Tibial nerve (tissue), 4 donors: Measurements from ENCODE around the gene ZFHX2. TPM values are rescaled to one million over a fixed set of nuclear protein-coding genes. Genes with fewer than 3 reads are reported as not detected.
A peak's percentile ranks its signal among the peaks of the same experiment; 100 is the strongest.

Source experiments
- DNase-seq, 2 donors: peaks; one replicate each; pipeline ENCODE4 v3.0.0-alpha.2; 2019; ENCODE audit warnings: low spot score in 2 of 2
- H3K27ac ChIP-seq, 4 donors: fragments of 200-600 bp; sonication (generic) in 3 of 4; one replicate each; pipeline ENCODE4 v1.5.1; 2017 to 2019; ENCODE audit warnings: mild to moderate bottlenecking in 1 of 4
- H3K27me3 ChIP-seq, 2 donors: fragments of 200-600 bp; sonication (generic) in 1 of 2; one replicate each; pipeline versions ENCODE4 v1.5.1 to v1.6.0; 2017 to 2019
- H3K36me3 ChIP-seq, 3 donors: fragments of 200-600 bp; sonication (generic); one replicate each; pipeline ENCODE4 v1.5.1; 2018 to 2019
- H3K4me1 ChIP-seq, 4 donors: fragments of 200-600 bp; sonication (generic) in 3 of 4; one replicate each; pipeline ENCODE4 v1.5.1; 2017 to 2019
- H3K4me3 ChIP-seq, 4 donors: fragments of 200-600 bp; sonication (generic) in 3 of 4; one replicate each; pipeline ENCODE4 v1.5.1; 2017 to 2019; ENCODE audit warnings: mild to moderate bottlenecking in 1 of 4, moderate library complexity in 1 of 4
- H3K9me3 ChIP-seq, 4 donors: fragments of 200-600 bp; sonication (generic) in 3 of 4; one replicate each; pipeline ENCODE4 v1.5.1; 2017 to 2019
- EP300 ChIP-seq, 2 donors: sonication (generic); formaldehyde crosslinking; IDR thresholded peaks; one replicate each; pipeline ENCODE4 v1.6.1; 2017; ENCODE audit warnings: antibody characterized with exemption in 2 of 2, mild to moderate bottlenecking in 1 of 2
- POLR2A ChIP-seq, 2 donors: fragments of 450-650 bp; IDR thresholded peaks; one replicate each; pipeline ENCODE4 v1.6.1; 2017; ENCODE audit warnings: antibody characterized with exemption in 2 of 2, mild to moderate bottlenecking in 2 of 2, moderate library complexity in 2 of 2
- WGBS, 2 donors: methylation state at CpG; one replicate each; pipeline ENCODE4 v1.1.5; 2018; 5-methylcytosine and 5-hydroxymethylcytosine counted together
- total RNA-seq, 4 donors: library from RNA; depleted of rRNA; stranded (reverse); fragments of >200 nt; gene quantifications; one replicate each; pipeline ENCODE4 v1.1.0, GENCODE V29; 2016
- TF ChIP-seq, protein P1 (sequence below), 5 experiments: fragments of 200-600 bp in 3 of 5; fragments of 450-650 bp in 2 of 5; sonication (generic) in 3 of 5; IDR thresholded peaks; one replicate each; pipeline ENCODE4 v1.5.1; 2016 to 2019; ENCODE audit warnings: antibody characterized with exemption in 5 of 5, mild to moderate bottlenecking in 3 of 5, moderate library complexity in 2 of 5

ZFHX2 gene
- total RNA-seq, 4 donors from 2014 or later, result 2.1 to 3.9 (median 2.6) TPM

DNA sequence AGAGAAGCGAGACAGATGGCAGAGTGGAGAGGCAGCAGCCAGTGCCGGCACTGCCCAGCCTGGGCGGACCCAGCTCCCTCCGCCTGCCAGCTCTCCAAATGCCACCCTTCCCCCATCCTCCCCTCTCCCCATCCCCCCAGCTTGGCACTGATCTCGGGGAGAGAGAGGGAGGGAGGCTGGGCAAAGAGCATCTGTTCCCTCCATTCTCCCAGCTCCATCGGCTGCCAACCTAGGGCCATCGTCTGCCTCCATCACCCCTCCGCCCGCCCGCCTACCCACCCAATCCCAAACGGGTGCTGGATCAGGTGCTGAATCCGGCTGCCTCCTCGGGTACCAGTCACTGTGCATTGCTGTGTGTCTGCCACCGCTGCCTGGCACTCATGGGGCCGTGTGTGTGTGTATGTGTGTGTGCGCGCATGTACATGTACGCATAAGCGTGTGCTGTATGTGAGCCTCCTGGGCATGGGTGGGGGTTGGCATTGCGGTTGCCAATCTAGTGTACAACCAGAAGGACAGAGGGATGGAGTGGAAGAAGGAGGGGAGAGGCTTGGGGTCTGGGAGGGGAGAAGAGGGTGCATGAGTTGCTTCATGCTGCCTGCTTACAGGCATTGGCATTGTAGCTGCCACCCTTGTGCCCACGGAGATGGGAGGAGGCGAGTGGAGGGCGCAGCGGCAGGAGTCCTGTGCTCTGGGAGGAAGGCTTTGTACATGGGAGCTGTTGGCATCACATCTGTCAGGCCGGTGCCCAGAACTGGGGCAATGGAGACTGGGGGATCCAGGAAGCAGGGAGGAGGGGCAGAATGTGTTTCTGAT lies 38.4 kb downstream of the ZFHX2 start:
- peaks cover 0 to 9% (median 0%) of the 10 kb centered on the region in 3 donors for H3K36me3 ChIP-seq
- no peaks in the 10 kb centered on the region for H3K27me3 ChIP-seq
- H3K4me3 ChIP-seq, result no peak overlapping the region
- H3K27ac ChIP-seq, result no peak overlapping the region
- TF ChIP-seq EP300 (IDR thresholded peaks at IDR 0.05), result no peak
- TF ChIP-seq POLR2A (IDR thresholded peaks at IDR 0.05), result no peak
- TF ChIP-seq, protein P1, sequence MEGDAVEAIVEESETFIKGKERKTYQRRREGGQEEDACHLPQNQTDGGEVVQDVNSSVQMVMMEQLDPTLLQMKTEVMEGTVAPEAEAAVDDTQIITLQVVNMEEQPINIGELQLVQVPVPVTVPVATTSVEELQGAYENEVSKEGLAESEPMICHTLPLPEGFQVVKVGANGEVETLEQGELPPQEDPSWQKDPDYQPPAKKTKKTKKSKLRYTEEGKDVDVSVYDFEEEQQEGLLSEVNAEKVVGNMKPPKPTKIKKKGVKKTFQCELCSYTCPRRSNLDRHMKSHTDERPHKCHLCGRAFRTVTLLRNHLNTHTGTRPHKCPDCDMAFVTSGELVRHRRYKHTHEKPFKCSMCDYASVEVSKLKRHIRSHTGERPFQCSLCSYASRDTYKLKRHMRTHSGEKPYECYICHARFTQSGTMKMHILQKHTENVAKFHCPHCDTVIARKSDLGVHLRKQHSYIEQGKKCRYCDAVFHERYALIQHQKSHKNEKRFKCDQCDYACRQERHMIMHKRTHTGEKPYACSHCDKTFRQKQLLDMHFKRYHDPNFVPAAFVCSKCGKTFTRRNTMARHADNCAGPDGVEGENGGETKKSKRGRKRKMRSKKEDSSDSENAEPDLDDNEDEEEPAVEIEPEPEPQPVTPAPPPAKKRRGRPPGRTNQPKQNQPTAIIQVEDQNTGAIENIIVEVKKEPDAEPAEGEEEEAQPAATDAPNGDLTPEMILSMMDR (IDR thresholded peaks at IDR 0.05), result no peak
- 70 to 78% methylated on average over 25 of the region's 25 CpGs for WGBS, 2 donors
- peaks cover 0 to 3% (median 0%) of the 10 kb centered on the region in 4 donors for H3K4me1 ChIP-seq
- no peak for DNase-seq
- H3K9me3 ChIP-seq, result no peaks in the 10 kb centered on the region

DNA sequence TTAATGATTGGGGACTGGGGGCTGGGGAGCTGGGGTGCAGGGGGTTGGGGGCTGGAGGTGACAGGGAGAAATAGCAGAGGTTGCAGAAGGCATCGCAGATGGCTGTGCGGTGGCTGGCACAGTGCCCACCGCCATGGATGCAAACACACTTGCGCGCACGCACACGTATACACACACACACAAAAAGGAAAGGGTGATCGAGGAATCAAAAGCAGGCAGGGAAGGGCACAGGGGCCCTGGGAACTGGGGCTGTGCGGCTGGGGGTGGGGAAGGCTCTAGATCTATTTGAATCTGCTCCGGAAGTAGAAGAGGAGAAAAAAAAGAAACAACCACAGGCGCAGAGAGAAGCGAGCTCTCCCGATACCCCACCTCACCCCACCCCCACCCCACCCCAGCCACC lies 39.4 kb downstream of the ZFHX2 start:
- Histone ChIP-seq H3K27ac (no peak overlapping the region), H3K4me3 (peak overlapping the region in 2 of 4 donors; percentile 18 to 24)

DNA sequence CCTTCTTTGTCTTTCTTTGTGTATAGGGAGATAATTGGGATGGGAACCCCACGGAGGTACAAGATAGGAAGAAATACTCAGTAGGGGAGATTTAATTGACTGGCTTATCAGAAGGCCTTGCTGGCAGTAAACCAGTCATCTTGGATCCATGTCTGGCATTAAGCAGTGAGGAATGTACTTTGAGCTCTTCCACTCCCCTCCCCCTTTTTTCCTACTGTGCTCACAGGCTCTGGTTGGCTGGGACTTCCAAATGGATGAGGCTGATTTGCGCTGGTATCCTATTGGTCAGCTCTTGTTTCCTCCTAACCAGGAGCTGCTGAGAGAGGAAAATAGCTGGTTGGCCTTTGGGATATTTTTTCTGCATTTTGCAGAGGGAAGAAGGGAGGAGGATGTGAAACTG lies 57.3 kb downstream of the ZFHX2 start:
- H3K4me1 ChIP-seq, result no peaks in the 10 kb centered on the region
- 52 to 53% methylated on average over 2 of the region's 2 CpGs for WGBS, 2 donors

More for the DNA sequence above, 39.4 kb downstream of the ZFHX2 start:
- H3K36me3 ChIP-seq, result peaks cover 0 to 9% (median 0%) of the 10 kb centered on the region in 3 donors
- WGBS, 2 donors, result 34 to 46% methylated on average over 13 of the region's 13 CpGs
- H3K9me3 ChIP-seq, result no peaks in the 10 kb centered on the region
- peaks cover 0 to 3% (median 0%) of the 10 kb centered on the region in 4 donors for H3K4me1 ChIP-seq
- no peak for DNase-seq
- no peaks in the 10 kb centered on the region for H3K27me3 ChIP-seq
- TF ChIP-seq EP300 (IDR thresholded peaks at IDR 0.05), result no peak

DNA sequence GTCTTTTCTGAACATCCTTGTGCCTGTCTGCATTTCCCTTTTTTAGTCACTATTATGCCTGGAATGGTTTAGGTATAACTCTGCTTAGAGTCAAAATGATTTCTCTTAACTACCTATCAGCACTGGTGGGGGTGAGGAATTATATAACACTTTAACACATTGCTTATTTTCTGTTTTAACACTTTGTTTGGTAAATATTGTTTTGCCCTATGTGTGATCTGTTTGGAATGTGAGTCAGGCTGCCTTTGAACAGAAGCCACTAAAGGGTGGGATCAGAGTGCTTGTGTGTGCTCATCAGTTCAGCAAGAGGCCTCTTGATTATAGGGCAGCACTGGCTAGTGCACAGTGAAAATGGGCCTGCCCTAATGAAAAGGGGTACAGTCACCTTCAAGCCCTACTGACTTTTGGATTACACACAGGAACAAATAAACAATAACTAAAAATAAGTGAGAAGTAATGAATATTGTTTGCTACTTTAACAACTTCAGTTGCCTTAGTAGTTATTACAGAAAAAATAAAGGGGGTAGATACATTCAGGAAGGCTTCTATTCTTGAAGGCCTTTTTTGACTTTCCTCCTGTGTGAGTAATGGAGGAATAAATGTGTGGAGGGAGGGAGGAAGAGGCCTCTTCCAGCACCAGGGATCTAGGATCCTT lies 58.8 kb downstream of the ZFHX2 start:
- peaks cover 0 to 3% (median 0%) of the 10 kb centered on the region in 3 donors for H3K36me3 ChIP-seq
- no peaks in the 10 kb centered on the region for H3K9me3 ChIP-seq
- no peaks in the 10 kb centered on the region for H3K27me3 ChIP-seq
- no peaks in the 10 kb centered on the region for H3K4me1 ChIP-seq
- H3K4me3 ChIP-seq, result no peak overlapping the region
- no peak overlapping the region for H3K27ac ChIP-seq
- DNase-seq, result no peak
- TF ChIP-seq EP300 (IDR thresholded peaks at IDR 0.05) (no peak), POLR2A (IDR thresholded peaks at IDR 0.05) (no peak)
- TF ChIP-seq, protein P1 (IDR thresholded peaks at IDR 0.05), result no peak

More for the DNA sequence above, 57.3 kb downstream of the ZFHX2 start:
- Histone ChIP-seq H3K36me3 (peaks cover 0 to 1% (median 0%) of the 10 kb centered on the region in 3 donors), H3K27me3 (no peaks in the 10 kb centered on the region), H3K27ac (no peak overlapping the region), H3K9me3 (no peaks in the 10 kb centered on the region), H3K4me3 (no peak overlapping the region)
- no peak for DNase-seq
- TF ChIP-seq POLR2A (IDR thresholded peaks at IDR 0.05) (no peak), EP300 (IDR thresholded peaks at IDR 0.05) (no peak)
- TF ChIP-seq, protein P1 (IDR thresholded peaks at IDR 0.05), result no peak

DNA sequence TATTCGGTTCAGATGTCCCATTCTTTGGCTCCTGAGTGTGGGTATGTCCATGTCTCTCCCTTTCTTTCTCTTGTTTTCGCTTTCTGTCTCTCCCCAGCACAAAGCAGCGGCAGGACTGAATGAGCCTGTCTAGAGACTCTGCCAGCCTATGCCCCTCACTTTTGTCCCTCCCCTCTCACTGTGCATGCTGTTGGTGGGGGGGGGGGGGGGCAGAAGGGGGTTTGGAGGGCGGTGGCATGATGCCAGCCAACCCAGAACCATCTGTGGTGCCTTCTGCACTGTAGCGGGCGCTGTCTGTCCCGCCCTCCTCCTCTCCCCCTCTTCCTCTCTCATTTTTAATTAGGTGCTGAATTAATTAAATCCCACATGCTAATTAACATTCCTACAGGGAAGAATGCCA lies 64.3 kb downstream of the ZFHX2 start:
- no peaks in the 10 kb centered on the region for H3K27me3 ChIP-seq
- DNase-seq, result no peak
- no peak overlapping the region for H3K27ac ChIP-seq
- peaks cover 0 to 46% (median 0%) of the 10 kb centered on the region in 3 donors for H3K36me3 ChIP-seq
- TF ChIP-seq POLR2A (IDR thresholded peaks at IDR 0.05) (no peak), EP300 (IDR thresholded peaks at IDR 0.05) (no peak)
- TF ChIP-seq, protein P1 (IDR thresholded peaks at IDR 0.05), result no peak
- peak overlapping the region in 1 of 4 donors; percentile 25 for H3K4me3 ChIP-seq
- WGBS, 2 donors, result 74 to 77% methylated on average over 7 of the region's 7 CpGs
- H3K4me1 ChIP-seq, result no peaks in the 10 kb centered on the region
- no peaks in the 10 kb centered on the region for H3K9me3 ChIP-seq
